HepG2 (cell line): ENCODE results near the gene NCOA6. TPM values are rescaled to one million over a fixed set of nuclear protein-coding genes. Genes with fewer than 3 reads are reported as not detected.

Source experiments
- ARID2 ChIP-seq: sonication (generic); formaldehyde crosslinking; IDR thresholded peaks from 2 replicates; pipeline ENCODE4 v1.8.1; 2022; ENCODE audit warnings: mild to moderate bottlenecking, missing genetic modification reagents, borderline replicate concordance
- ATF6 ChIP-seq: sonication (generic); formaldehyde crosslinking; conservative IDR thresholded peaks from 2 replicates; pipeline ENCODE4 v1.4.0; 2020; ENCODE audit warnings: missing genetic modification reagents
- PCBP1 ChIP-seq: fragments of 200-400 bp; formaldehyde crosslinking; IDR thresholded peaks from 2 replicates; pipeline ENCODE4 v1.6.1; 2017; ENCODE audit warnings: mild to moderate bottlenecking, low read depth, low read length, borderline replicate concordance
- PLSCR1 ChIP-seq: sonication (generic); formaldehyde crosslinking; IDR thresholded peaks from 2 replicates; pipeline ENCODE4 v1.5.0; 2020; ENCODE audit warnings: missing genetic modification reagents, mild to moderate bottlenecking, borderline replicate concordance
- POLR2AphosphoS2 ChIP-seq: IDR thresholded peaks from 2 replicates; pipeline ENCODE4 v1.6.1; 2011; ENCODE audit warnings: low read depth, low read length, improper control_type of control experiment
- RELA ChIP-seq: sonication (generic); formaldehyde crosslinking; IDR thresholded peaks from 2 replicates; pipeline ENCODE4 v1.4.0; 2020; ENCODE audit warnings: missing genetic modification reagents
- SOX5 ChIP-seq: IDR thresholded peaks from 2 replicates; pipeline ENCODE4 v1.6.1; 2016; ENCODE audit warnings: borderline replicate concordance
- XBP1 ChIP-seq: sonication (generic); formaldehyde crosslinking; IDR thresholded peaks from 2 replicates; pipeline ENCODE4 v1.5.0; 2020; ENCODE audit warnings: missing genetic modification reagents
- ZFP82 ChIP-seq: sonication (generic); formaldehyde crosslinking; IDR thresholded peaks from 2 replicates; pipeline ENCODE4 v1.5.1; 2020; ENCODE audit warnings: mild to moderate bottlenecking, missing genetic modification reagents, borderline replicate concordance
- ZNF607 ChIP-seq: sonication (generic); formaldehyde crosslinking; IDR thresholded peaks from 2 replicates; pipeline ENCODE4 v1.5.1; 2020; ENCODE audit warnings: missing genetic modification reagents, mild to moderate bottlenecking, borderline replicate concordance
- ZNF687 ChIP-seq: sonication (generic); formaldehyde crosslinking; IDR thresholded peaks from 2 replicates; pipeline ENCODE4 v1.5.1; 2020; ENCODE audit warnings: mild to moderate bottlenecking, missing genetic modification reagents, moderate library complexity
- ZNF891 ChIP-seq: sonication (generic); formaldehyde crosslinking; IDR thresholded peaks from 2 replicates; pipeline ENCODE4 v1.5.0; 2020; ENCODE audit warnings: mild to moderate bottlenecking, missing genetic modification reagents
- polyA plus RNA-seq, 8 experiments: library from polyadenylated mRNA; depleted of rRNA in 3 of 8; stranded (reverse) in 7 of 8; unstranded in 1 of 8; fragments of >200 nt; fragmentation: Illumina TruSeq in 4 of 8; extraction: Trizol in 4 of 8; gene quantifications; 2 replicates each; pipeline versions ENCODE4 v1.2.1 to v1.2.3, GENCODE V29; 2011 to 2016; ENCODE audit warnings: low read depth in 4 of 8, missing spikeins in 1 of 8, mixed read lengths in 1 of 8; ENCODE audit not compliant: insufficient read depth in 1 of 8
- total RNA-seq, 5 experiments: library from RNA; depleted of rRNA; stranded (reverse); fragments of >200 nt; fragmentation: Illumina TruSeq; extraction: Trizol; gene quantifications; 2 replicates each; pipeline ENCODE4 v1.2.3, GENCODE V29; 2016; ENCODE audit warnings: low read depth in 1 of 5
- TF ChIP-seq, protein P1 (sequence below): sonication (generic); formaldehyde crosslinking; IDR thresholded peaks from 2 replicates; pipeline ENCODE4 v1.4.0; 2020; ENCODE audit warnings: missing genetic modification reagents
- TF ChIP-seq, protein P2 (sequence below), 2 experiments: sonication (generic) in 1 of 2; formaldehyde crosslinking in 1 of 2; IDR thresholded peaks; 2 replicates each; pipeline versions ENCODE4 v1.4.0 to v1.6.1; 2016 to 2020; ENCODE audit warnings: borderline replicate concordance in 1 of 2, low read depth in 1 of 2, mild to moderate bottlenecking in 1 of 2, missing genetic modification reagents in 1 of 2
- TF ChIP-seq, protein P3 (sequence below): sonication (generic); formaldehyde crosslinking; IDR thresholded peaks from 2 replicates; pipeline ENCODE4 v1.8.1; 2023; ENCODE audit warnings: mild to moderate bottlenecking, missing genetic modification reagents, borderline replicate concordance

The NCOA6 gene
- total and polyA plus RNA-seq, 2 of the 13 experiments (the other 11 are each of a cell fraction or from before 2014, with no cell fraction given): 11.2 to 29.3 TPM

DNA sequence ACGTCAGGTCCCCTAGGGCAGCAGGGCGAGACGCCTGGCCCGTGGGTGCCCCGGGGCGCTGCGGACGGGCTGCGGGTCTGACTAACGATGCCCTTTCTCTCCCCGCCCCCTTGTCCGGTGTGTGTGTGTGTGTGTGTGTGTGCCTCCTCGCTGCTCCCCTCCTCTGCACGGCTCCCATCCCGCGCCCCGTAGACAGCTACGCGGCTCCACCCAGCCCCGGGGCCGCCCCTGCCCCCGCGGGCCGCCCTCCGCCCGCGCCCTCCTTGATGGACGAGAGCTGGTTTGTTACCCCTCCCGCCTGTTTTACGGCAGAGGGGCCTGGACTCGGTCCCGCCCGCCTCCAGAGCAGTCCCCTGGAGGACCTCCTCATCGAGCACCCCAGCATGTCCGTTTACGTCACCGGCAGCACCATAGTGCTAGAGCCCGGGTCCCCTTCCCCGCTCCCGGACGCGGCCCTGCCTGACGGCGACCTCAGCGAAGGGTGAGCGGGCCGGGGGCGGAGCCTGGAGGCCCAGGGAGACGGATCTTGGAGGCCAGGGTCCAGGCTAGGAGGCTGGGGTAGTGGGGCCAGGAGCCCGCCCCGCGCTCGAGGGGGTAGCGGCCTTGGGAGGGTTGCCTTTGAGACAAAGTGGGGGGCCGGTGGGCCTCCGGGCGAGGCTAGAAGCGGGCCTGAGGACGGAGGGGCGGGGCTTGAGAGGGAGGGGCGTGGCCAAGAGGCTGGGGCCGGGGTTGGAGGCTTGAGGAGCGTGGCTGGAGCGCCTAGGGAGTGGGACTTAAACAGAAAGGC lies 116.2 kb downstream of the NCOA6 start (continued):
- TF ChIP-seq PLSCR1 (CRISPR knock-in tag) (no peak), RELA (CRISPR knock-in tag) (no peak), SOX5 (CRISPR knock-in tag) (no peak), ZFP82 (no peak), POLR2AphosphoS2 (peak; percentile 85), ZNF687 (CRISPR knock-in tag) (peak; percentile 37; the same call in 1 of the 2 replicates), ZNF891 (no peak), ATF6 (CRISPR knock-in tag) (no peak), PCBP1 (no peak), ARID2 (CRISPR knock-in tag) (no peak), ZNF607 (CRISPR knock-in tag) (0 out of 2 replicates have a peak, but pooled peaks have one; percentile 58), XBP1 (CRISPR knock-in tag) (no peak)
- TF ChIP-seq, protein P1, sequence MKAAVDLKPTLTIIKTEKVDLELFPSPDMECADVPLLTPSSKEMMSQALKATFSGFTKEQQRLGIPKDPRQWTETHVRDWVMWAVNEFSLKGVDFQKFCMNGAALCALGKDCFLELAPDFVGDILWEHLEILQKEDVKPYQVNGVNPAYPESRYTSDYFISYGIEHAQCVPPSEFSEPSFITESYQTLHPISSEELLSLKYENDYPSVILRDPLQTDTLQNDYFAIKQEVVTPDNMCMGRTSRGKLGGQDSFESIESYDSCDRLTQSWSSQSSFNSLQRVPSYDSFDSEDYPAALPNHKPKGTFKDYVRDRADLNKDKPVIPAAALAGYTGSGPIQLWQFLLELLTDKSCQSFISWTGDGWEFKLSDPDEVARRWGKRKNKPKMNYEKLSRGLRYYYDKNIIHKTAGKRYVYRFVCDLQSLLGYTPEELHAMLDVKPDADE (CRISPR knock-in tag): no peak
- TF ChIP-seq, protein P2, sequence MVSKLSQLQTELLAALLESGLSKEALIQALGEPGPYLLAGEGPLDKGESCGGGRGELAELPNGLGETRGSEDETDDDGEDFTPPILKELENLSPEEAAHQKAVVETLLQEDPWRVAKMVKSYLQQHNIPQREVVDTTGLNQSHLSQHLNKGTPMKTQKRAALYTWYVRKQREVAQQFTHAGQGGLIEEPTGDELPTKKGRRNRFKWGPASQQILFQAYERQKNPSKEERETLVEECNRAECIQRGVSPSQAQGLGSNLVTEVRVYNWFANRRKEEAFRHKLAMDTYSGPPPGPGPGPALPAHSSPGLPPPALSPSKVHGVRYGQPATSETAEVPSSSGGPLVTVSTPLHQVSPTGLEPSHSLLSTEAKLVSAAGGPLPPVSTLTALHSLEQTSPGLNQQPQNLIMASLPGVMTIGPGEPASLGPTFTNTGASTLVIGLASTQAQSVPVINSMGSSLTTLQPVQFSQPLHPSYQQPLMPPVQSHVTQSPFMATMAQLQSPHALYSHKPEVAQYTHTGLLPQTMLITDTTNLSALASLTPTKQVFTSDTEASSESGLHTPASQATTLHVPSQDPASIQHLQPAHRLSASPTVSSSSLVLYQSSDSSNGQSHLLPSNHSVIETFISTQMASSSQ (IDR thresholded peaks at IDR 0.05; ENCODE audit: low read depth): no peak
- TF ChIP-seq, protein P2 (CRISPR knock-in tag; IDR thresholded peaks at IDR 0.05; ENCODE audit: borderline replicate concordance): no peak
- TF ChIP-seq, protein P3, sequence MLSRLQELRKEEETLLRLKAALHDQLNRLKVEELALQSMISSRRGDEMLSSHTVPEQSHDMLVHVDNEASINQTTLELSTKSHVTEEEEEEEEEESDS (CRISPR knock-in tag): no peak
